Measurements from ENCODE around the gene FGF4. TPM values are rescaled to one million over a fixed set of nuclear protein-coding genes. Genes with fewer than 3 reads are reported as not detected.

FGF4 gene
- total RNA-seq, 2 donors from 2014 or later = not detected

GRCh38 chr11:69811431-69811830, 36.3 kb upstream of the FGF4 start:
- Histone ChIP-seq H3K27ac (no peak overlapping the region), H3K4me1 (no peaks in the 10 kb centered on the region), H3K4me3 (no peak overlapping the region), H3K27me3 (no peaks in the 10 kb centered on the region), H3K36me3 (no peaks in the 10 kb centered on the region), H3K9me3 (no peaks in the 10 kb centered on the region)
- no peak for DNase-seq (ENCODE audit: low spot score)
- no peak for TF ChIP-seq CTCF (IDR thresholded peaks at IDR 0.05)

- DNase-seq (ENCODE audit: low spot score) = no peak
- TF ChIP-seq CTCF (IDR thresholded peaks at IDR 0.05) = no peak
- no peaks in the 10 kb centered on the region for H3K36me3 ChIP-seq
- no peaks in the 10 kb centered on the region for H3K4me1 ChIP-seq
- H3K9me3 ChIP-seq = no peaks in the 10 kb centered on the region
- H3K4me3 ChIP-seq = no peak overlapping the region
- H3K27ac ChIP-seq = no peak overlapping the region
- H3K27me3 ChIP-seq = no peaks in the 10 kb centered on the region
These were observed 35.4 kb upstream of the FGF4 start for GRCh38 chr11:69810289-69811118.

- no peak for DNase-seq (ENCODE audit: low spot score)
- Histone ChIP-seq H3K4me1 (no peaks in the 10 kb centered on the region), H3K4me3 (no peak overlapping the region), H3K27me3 (no peaks in the 10 kb centered on the region), H3K27ac (no peak overlapping the region), H3K36me3 (no peaks in the 10 kb centered on the region), H3K9me3 (no peaks in the 10 kb centered on the region)
- no peak for TF ChIP-seq CTCF (IDR thresholded peaks at IDR 0.05)
These were observed 33.5 kb upstream of the FGF4 start for GRCh38 chr11:69808667-69809086.

GRCh38 chr11:69807106-69807815, 32.1 kb upstream of the FGF4 start:
- Histone ChIP-seq H3K27me3 (no peaks in the 10 kb centered on the region), H3K36me3 (no peaks in the 10 kb centered on the region), H3K4me3 (no peak overlapping the region), H3K4me1 (no peaks in the 10 kb centered on the region), H3K27ac (no peak overlapping the region), H3K9me3 (no peaks in the 10 kb centered on the region)
- no peak for TF ChIP-seq CTCF (IDR thresholded peaks at IDR 0.05)
- no peak for DNase-seq (ENCODE audit: low spot score)

- Histone ChIP-seq H3K27ac (no peak overlapping the region), H3K4me1 (no peaks in the 10 kb centered on the region), H3K36me3 (no peaks in the 10 kb centered on the region), H3K27me3 (no peaks in the 10 kb centered on the region), H3K4me3 (no peak overlapping the region), H3K9me3 (no peaks in the 10 kb centered on the region)
- no peak for DNase-seq (ENCODE audit: low spot score)
- no peak for TF ChIP-seq CTCF (IDR thresholded peaks at IDR 0.05)
These were observed 29.8 kb upstream of the FGF4 start for GRCh38 chr11:69804769-69805508.
